HL-60 (cell line): ENCODE data around the gene NUDT3.

Experiments used
- CTCF ChIP-seq: IDR thresholded peaks from one replicate; pipeline ENCODE4 v1.5.1; 2011; ENCODE audit warnings: low read length, control low read depth, inconsistent platforms; ENCODE audit not compliant: insufficient read depth
- GABPA ChIP-seq: IDR thresholded peaks from 2 replicates; pipeline ENCODE4 v1.6.1; 2012; ENCODE audit warnings: low read depth
- POLR2AphosphoS5 ChIP-seq: IDR thresholded peaks from 2 replicates; pipeline ENCODE4 v1.6.1; 2012; ENCODE audit warnings: low read depth
- REST ChIP-seq: IDR thresholded peaks from 2 replicates; pipeline ENCODE4 v1.6.1; 2012; ENCODE audit warnings: low read depth; ENCODE audit not compliant: insufficient replicate concordance
- SPI1 ChIP-seq: IDR thresholded peaks from 2 replicates; pipeline ENCODE4 v1.6.1; 2012; ENCODE audit warnings: low read depth, mild to moderate bottlenecking, borderline replicate concordance

- TF ChIP-seq CTCF, result no peak
- TF ChIP-seq SPI1, result no peak
- no peak for TF ChIP-seq REST
- TF ChIP-seq POLR2AphosphoS5, result no peak
- TF ChIP-seq GABPA, result no peak
These were observed 96.7 kb downstream of the NUDT3 start for GRCh38 chr6:34295721-34296120.
